CD4-positive, alpha-beta T cell treated with Interleukin-17A for 1 hour (primary cell): ENCODE measurements around the gene TRIB2.
A peak's percentile ranks its signal among the peaks of the same experiment; 100 is the strongest.
"Not testable (repeated sequence)": the region's sequence is repeated elsewhere in the genome, so short reads cannot be mapped to it uniquely, and the experiment has no call there.

Source experiments
- DNase-seq: peaks from one replicate; pipeline ENCODE4 v3.0.0-alpha.2; 2020

TRIB2 gene

DNA sequence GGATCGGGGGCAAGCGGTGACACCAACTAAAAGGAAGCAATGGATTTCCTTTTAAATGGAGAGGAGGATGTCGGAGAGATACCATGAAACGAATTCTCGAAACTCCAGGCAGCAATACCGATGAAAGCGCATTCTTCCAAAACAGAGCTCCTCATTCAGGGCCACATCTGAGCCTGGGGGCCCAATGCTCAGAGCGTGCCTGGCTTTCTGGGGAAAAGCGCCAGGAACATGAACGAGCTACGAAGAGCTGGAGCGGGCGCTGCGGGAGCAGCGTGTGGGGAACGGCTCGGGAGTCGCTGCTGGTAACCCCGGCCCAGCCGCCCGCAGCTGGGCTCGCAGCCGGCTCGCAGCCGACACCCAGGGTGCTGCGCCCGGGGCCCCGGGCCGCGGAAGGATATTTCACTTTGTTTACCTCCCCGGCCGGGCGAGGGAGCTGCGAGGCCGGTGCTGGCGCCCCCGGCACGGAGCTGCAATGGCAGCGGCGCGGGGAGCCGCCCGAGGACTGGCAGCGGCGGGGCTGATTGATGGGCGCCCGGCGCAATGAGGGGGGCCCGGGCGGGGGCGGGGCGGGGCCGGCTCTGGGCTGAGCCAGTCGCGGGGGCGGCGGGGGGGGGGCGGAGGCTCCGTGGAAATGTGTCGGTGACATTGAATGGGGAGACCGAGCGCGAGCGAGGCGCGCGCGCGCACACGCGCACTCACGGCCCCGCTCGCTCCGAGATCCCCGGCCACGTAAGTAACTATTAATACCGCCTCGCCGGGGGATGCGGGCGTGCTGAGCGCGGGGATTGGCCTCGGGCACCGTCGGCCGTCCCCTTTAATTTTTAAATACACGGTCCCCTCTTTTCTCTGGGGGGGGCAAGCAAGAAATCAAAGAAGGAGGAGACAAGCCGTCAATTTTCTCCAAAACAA lies at the start of gene TRIB2:
TRIB2 (plus strand) TSS at position 655 of the 909 bp plus-strand sequence. CDS start 1,372 bp downstream, outside the sequence.
- DNase-seq, result peak; percentile 94

GRCh38 chr2:12669036-12669435 lies 47.7 kb upstream of the TRIB2 start:
- DNase-seq, result no peak

DNA sequence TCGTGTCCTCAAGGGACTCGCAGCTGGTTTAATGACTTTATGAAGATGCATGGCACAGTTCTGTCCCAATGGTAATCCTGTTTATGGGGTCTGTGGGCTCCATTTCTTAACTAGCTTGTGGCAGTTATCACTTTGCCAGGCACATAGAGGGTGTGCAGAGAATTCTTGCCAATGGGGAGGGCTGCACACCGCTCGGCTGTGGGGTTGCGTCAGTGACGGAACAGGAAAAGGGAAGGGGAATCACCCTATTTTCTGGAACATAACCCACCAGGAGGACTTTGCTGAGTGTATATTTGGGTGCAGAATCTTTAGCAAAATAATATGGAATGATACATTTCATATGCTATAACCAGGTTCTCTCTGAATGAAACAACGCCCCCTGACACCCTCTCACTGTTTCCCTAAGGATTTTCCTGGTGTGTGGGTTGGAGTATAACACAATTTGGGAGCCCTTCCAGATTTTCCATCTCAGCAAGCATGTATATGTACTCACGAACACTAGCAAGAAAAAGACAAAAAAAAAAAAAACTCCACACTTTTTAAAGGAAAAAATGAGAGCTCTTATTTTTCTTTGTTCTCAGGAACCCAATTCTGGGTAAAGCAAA lies 43.9 kb upstream of the TRIB2 start:
- no peak for DNase-seq

DNA sequence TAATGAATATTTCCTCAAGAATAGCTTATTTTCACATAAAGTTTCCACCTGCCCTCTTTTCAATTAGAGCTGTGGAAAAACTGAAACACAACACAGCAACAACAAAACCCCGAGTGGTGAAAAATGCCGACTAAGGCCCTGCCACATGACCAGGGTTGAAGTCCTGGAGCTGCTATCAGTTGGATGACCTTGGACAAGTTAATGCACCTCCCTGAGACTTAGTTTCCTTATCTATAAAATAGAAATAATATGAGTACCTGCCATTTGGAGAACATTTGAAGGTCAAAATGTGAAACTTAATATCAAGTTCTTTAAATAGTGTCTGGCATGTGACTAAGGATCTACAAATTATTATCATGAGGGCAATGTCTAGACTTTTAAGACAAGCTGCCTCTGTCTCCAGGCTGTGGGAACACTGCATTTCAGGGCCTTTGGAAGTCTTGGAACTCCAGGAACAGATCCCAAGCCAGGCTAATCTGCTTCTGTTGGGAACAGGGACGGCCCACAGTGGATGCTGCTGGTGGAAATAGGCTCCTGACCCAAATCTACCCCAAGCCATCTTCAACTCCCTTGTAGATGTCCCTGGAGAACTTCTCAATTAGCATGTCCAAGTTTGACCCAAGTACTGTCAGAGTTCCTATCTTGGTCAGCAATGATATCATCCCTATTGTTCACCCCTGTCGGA lies 42.0 kb upstream of the TRIB2 start:
- DNase-seq, result no peak

- DNase-seq, result no peak
These were observed 41.4 kb upstream of the TRIB2 start for GRCh38 chr2:12675352-12675795.

GRCh38 chr2:12675801-12676200 lies 40.9 kb upstream of the TRIB2 start:
- no peak for DNase-seq

DNA sequence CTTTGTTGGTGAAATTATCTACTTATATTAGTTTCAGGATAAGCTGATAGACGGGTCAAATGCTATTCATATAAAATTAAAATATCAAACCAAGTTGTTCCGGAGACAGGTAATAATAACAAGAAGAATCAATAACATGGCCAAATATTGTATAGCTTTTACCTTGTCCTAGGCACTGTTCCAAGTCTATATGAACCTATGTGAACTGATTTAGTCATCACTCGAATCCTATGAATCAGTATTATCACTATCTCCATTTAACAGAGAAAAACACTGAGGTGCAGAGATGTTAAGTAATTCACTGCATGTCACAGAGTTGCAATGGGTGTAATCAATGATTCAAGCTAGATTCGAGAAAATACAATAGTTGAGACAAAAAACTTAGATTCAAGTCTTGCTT lies 40.0 kb upstream of the TRIB2 start:
- DNase-seq, result no peak

- no peak for DNase-seq
These were observed 38.5 kb upstream of the TRIB2 start for GRCh38 chr2:12678186-12678585.

- no peak for DNase-seq
These were observed 37.1 kb upstream of the TRIB2 start for GRCh38 chr2:12679550-12680072.

DNA sequence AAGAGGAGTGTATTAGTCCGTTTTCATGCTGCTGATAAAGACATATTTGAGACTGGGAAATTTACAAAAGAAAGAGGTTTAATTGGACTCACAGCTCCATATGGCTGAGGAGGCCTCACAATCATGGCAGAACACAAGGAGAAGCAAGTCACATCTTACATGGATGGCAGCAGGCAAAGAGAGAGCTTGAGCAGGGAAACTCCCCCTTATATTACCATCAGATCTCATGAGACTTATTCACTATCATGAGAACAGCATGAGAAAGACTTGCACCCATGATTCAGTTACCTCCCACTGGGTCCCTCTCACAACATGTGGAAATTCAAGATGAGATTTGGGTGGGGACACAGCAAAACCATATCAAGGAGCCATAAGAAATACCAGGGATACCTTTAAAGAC lies 36.6 kb upstream of the TRIB2 start:
- not testable (repeated sequence) for DNase-seq

DNA sequence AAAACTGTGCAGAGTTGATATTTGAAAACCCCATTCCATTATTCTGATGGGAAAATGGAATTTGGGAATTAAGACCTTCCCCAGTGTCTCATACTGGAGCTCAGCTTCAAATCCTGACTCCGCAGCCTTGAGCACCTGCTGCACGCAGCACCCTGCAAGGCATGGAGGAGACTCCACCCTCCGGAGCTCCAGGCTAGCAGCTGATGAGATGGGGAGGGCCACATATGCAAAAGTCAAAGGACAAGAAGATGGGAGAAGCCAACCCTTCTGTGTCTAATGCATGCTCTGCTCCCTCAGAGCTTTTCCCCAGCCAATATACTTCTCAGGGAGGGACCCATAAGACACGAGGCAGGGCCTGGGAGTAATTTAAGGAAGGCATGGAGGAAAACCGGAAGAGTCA lies 34.7 kb upstream of the TRIB2 start:
- no peak for DNase-seq

GRCh38 chr2:12683457-12684100 lies 33.2 kb upstream of the TRIB2 start:
- no peak for DNase-seq

DNA sequence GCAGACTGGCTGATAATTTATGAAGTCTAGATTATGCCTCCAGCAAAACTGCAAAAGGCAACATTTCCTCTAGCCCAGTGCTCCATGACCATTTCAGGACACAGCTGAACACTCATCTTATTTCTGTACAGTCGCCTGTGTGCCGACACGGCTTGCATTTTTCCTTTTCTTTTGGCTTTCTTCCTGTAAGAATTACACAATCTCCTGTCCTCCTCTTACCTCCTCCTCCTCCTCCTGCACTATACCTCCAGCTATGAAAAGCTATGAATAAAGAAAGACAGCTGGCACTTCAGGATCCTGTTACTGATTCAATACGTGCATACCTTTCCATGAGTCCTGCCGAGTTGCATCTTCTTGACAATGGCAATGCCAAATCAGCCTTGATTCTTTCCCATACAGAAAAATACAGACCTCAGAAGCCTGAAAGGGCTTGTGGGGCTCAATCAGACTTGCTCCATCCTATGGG lies 32.2 kb upstream of the TRIB2 start:
- DNase-seq, result no peak

- no peak for DNase-seq
These were observed 31.6 kb upstream of the TRIB2 start for GRCh38 chr2:12685145-12685544.

GRCh38 chr2:12685956-12686355 lies 30.8 kb upstream of the TRIB2 start:
- DNase-seq, result no peak

GRCh38 chr2:12686708-12687283 lies 29.9 kb upstream of the TRIB2 start:
- DNase-seq, result no peak

DNA sequence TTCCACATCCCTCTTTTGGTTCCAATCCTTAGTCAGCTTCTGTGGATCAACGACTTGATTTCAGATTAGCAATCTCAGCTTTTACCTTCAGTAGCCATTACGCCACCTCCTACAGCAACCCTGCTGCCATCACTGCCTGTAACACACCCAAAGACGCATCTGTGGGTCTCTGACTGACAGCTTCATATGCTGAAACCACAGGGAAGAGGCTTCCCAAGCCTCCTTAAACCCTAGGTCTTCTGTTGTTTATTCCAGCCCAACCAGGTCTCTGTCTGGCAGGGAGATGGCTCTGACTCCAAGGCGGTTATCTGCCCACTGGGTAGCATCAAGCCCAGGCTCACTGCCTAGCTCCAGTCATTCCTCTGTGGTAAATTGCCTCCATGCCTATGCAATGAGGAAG lies 28.6 kb upstream of the TRIB2 start:
- no peak for DNase-seq

DNA sequence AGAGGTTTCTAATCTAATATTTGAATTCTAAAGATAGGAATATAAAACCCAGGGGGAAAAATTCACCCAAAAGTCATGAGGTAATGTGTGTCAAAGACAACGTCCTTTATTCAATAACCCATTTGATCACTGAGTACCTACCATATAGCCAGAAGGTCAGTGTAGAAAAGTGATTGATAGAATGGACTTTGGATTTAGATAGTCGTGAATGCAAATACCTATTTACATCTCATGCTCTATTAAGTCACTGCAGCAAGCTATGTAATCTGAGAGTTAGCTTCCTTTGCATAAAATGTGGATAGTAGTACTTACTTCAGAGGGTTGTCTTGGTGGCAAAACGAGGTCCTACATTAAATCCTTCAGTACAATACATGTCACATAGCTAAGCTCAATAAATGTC lies 27.8 kb upstream of the TRIB2 start:
- no peak for DNase-seq

- no peak for DNase-seq
These were observed 23.2 kb upstream of the TRIB2 start for GRCh38 chr2:12693509-12693908.

DNA sequence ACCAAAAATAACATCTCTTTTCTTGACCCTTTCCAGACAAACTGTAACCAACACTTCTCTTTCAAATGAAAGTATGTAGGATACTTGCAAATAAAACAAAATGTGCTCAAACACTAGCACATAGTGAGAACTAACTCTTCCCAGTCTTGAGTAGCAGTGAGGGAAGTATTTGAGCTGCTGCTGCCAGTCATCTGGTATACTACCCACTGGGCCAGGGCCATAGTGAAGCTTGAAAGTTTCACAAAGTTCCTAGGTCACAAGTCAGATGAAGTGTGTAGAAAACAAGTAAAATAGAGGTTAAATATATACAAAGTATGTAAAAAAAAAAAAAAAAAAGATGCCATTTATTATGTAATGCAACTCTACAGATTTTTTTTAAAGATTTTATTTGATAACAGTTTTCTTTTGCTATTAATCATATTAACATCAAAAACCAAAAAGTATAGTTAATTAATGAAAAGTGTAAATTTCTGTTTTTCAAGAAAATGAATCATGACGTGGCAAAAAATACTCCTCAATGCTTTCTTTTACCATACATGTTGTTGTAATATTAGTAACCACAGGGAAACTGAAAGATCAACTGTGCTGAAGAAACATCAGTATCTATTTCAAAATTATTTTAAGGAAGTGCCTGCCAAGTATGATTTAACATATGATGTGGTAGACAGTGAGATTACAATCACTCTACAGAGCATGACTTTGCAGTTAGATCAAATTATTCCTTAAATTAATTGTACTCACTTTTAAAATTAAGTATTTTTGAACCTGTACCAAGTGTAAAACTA lies 21.6 kb upstream of the TRIB2 start:
- no peak for DNase-seq

GRCh38 chr2:12697617-12698016 lies 19.1 kb upstream of the TRIB2 start:
- no peak for DNase-seq

GRCh38 chr2:12700989-12701388 lies 15.7 kb upstream of the TRIB2 start:
- no peak for DNase-seq
